GM23338 (cell line): ENCODE data around the gene KRT83. TPM values are rescaled to one million over a fixed set of nuclear protein-coding genes. Genes with fewer than 3 reads are reported as not detected.

ENCODE experiments used
- ATAC-seq: fragments of 200-7000 bp; cut with Tn5 transposase; 3 replicates; pipeline ENCODE4 v1.9.1; 2020
- DNase-seq: peaks from one replicate; pipeline ENCODE4 v3.0.0-alpha.2; 2015; ENCODE audit warnings: low spot score
- H2AFZ ChIP-seq: fragments of 200-600 bp; sonication (generic); 2 replicates; pipeline ENCODE4 v1.8.0; 2016; ENCODE audit warnings: antibody characterized with exemption, mild to moderate bottlenecking, moderate library complexity
- H3F3A ChIP-seq: fragments of 200-600 bp; sonication (generic); replicated peaks from 2 replicates; pipeline ENCODE4 v1.8.0; 2017; ENCODE audit warnings: antibody characterized with exemption, mixed run types, low read depth
- H3K27ac ChIP-seq: fragments of 200-600 bp; sonication (generic); 2 replicates; pipeline ENCODE4 v1.6.1; 2016; ENCODE audit warnings: low read depth
- H3K27me3 ChIP-seq: fragments of 200-600 bp; sonication (generic); 2 replicates; pipeline ENCODE4 v1.8.0; 2016; ENCODE audit warnings: mild to moderate bottlenecking, mixed run types, moderate library complexity; ENCODE audit not compliant: insufficient read depth
- H3K36me3 ChIP-seq: fragments of 200-600 bp; sonication (generic); 2 replicates; pipeline ENCODE4 v1.8.0; 2016; ENCODE audit warnings: mild to moderate bottlenecking; ENCODE audit not compliant: insufficient read depth
- H3K4me1 ChIP-seq: fragments of 200-600 bp; sonication (generic); 2 replicates; pipeline ENCODE4 v1.8.0; 2016; ENCODE audit warnings: mild to moderate bottlenecking, moderate library complexity; ENCODE audit not compliant: insufficient read depth
- H3K4me2 ChIP-seq: fragments of 200-600 bp; sonication (generic); 2 replicates; pipeline ENCODE4 v1.7.1; 2017; ENCODE audit warnings: mixed run types
- H3K4me3 ChIP-seq: fragments of 200-600 bp; sonication (generic); 2 replicates; pipeline ENCODE4 v1.6.1; 2016; ENCODE audit warnings: mixed run types
- H3K79me2 ChIP-seq: fragments of 200-600 bp; sonication (generic); replicated peaks from 2 replicates; pipeline ENCODE4 v1.8.0; 2017; ENCODE audit warnings: mild to moderate bottlenecking; ENCODE audit not compliant: insufficient read depth
- H3K9me2 ChIP-seq: fragments of 200-600 bp; sonication (generic); 2 replicates; pipeline ENCODE4 v1.8.0; 2017; ENCODE audit not compliant: insufficient read depth
- H4K20me1 ChIP-seq: fragments of 200-600 bp; sonication (generic); replicated peaks from 2 replicates; pipeline ENCODE4 v1.8.0; 2017; ENCODE audit warnings: mild to moderate bottlenecking; ENCODE audit not compliant: insufficient read depth
- H3K27ac Mint-ChIP-seq: 2 replicates; pipeline ENCODE4 v1.8.0; 2020; ENCODE audit warnings: inconsistent platforms, mild to moderate bottlenecking, moderate library complexity, mixed read lengths
- H3K27me3 Mint-ChIP-seq: 3 replicates; pipeline ENCODE4 v1.8.0; 2022; ENCODE audit warnings: low read depth, mild to moderate bottlenecking, moderate library complexity, mixed read lengths, inconsistent platforms; ENCODE audit not compliant: insufficient read depth, poor library complexity
- H3K36me3 Mint-ChIP-seq: 3 replicates; pipeline ENCODE4 v1.8.0; 2021; ENCODE audit warnings: low read depth, mild to moderate bottlenecking, inconsistent platforms, moderate library complexity, mixed read lengths
- H3K4me1 Mint-ChIP-seq: 3 replicates; pipeline ENCODE4 v1.8.0; 2020; ENCODE audit warnings: mild to moderate bottlenecking, inconsistent platforms, mixed read lengths
- H3K4me3 Mint-ChIP-seq: 3 replicates; pipeline ENCODE4 v1.8.0; 2021; ENCODE audit warnings: moderate library complexity, mild to moderate bottlenecking, inconsistent platforms, mixed read lengths
- H3K9me3 Mint-ChIP-seq: 3 replicates; pipeline ENCODE4 v1.8.0; 2020; ENCODE audit warnings: moderate library complexity, mild to moderate bottlenecking, inconsistent platforms, mixed read lengths
- CREB1 ChIP-seq: fragments of 250-450 bp; sonication (Bioruptor Pico); IDR thresholded peaks from 2 replicates; pipeline ENCODE4 v1.5.0; 2020; ENCODE audit warnings: low read depth, mild to moderate bottlenecking, moderate library complexity
- CTCF ChIP-seq, 2 experiments: fragments of 200-600 bp in 1 of 2; sonication (generic) in 1 of 2; conservative IDR thresholded peaks; 2 replicates each; pipeline versions ENCODE4 v1.5.1 to v1.6.1; 2016 to 2017; ENCODE audit warnings: antibody characterized with exemption in 2 of 2, low read depth in 2 of 2, mild to moderate bottlenecking in 2 of 2, moderate library complexity in 1 of 2
- ETS1 ChIP-seq: IDR thresholded peaks from 2 replicates; pipeline ENCODE4 v1.6.1; 2016; ENCODE audit warnings: antibody characterized with exemption
- EZH2 ChIP-seq: fragments of 200-600 bp; sonication (generic); IDR thresholded peaks from one replicate; pipeline ENCODE4 v1.8.0; 2017; ENCODE audit warnings: antibody characterized with exemption, mild to moderate bottlenecking, low read depth; ENCODE audit not compliant: unreplicated experiment
- EZH2phosphoT487 ChIP-seq: fragments of 200-600 bp; sonication (generic); IDR thresholded peaks from one replicate; pipeline ENCODE4 v1.8.1; 2018; ENCODE audit warnings: antibody characterized with exemption; ENCODE audit not compliant: unreplicated experiment
- JUNB ChIP-seq: IDR thresholded peaks from one replicate; pipeline ENCODE4 v1.6.1; 2016; ENCODE audit warnings: antibody characterized with exemption; ENCODE audit not compliant: unreplicated experiment
- NANOG ChIP-seq: IDR thresholded peaks from 2 replicates; pipeline ENCODE4 v1.6.1; 2016; ENCODE audit warnings: antibody characterized with exemption, borderline replicate concordance
- REST ChIP-seq: IDR thresholded peaks from one replicate; pipeline ENCODE4 v1.6.1; 2018; ENCODE audit warnings: antibody characterized with exemption; ENCODE audit not compliant: unreplicated experiment
- STAT1 ChIP-seq: IDR thresholded peaks from one replicate; pipeline ENCODE4 v1.6.1; 2016; ENCODE audit warnings: antibody characterized with exemption; ENCODE audit not compliant: unreplicated experiment
- ZNF114 ChIP-seq: fragments of 250-450 bp; sonication (Bioruptor Pico); IDR thresholded peaks from 2 replicates; pipeline ENCODE4 v1.5.0; 2020; ENCODE audit warnings: mild to moderate bottlenecking, moderate library complexity
- ZNF331 ChIP-seq: fragments of 250-450 bp; sonication (Bioruptor Pico); IDR thresholded peaks from 2 replicates; pipeline ENCODE4 v1.5.0; 2020; ENCODE audit warnings: low read depth, mild to moderate bottlenecking, moderate library complexity
- ZNF462 ChIP-seq: fragments of 250-450 bp; sonication (Bioruptor Pico); IDR thresholded peaks from 2 replicates; pipeline ENCODE4 v1.5.0; 2020; ENCODE audit warnings: mild to moderate bottlenecking, moderate library complexity
- polyA plus RNA-seq: library from polyadenylated mRNA; unstranded; fragments of >200 nt; fragmentation: Nextera tagmentation; extraction: Ambion mirVana; gene quantifications from 2 replicates; pipeline ENCODE4 v1.2.1, GENCODE V29; 2016
- total RNA-seq: library from RNA; depleted of rRNA; stranded (reverse); fragments of >200 nt; shearing (Covaris generic); gene quantifications from 2 replicates; pipeline ENCODE4 v1.2.3, GENCODE V29; 2014

The KRT83 gene
- total and polyA plus RNA-seq, 2 experiments from 2014 or later, result not detected

GRCh38 chr12:52298677-52299190, 22.5 kb downstream of the KRT83 start (continued):
- TF ChIP-seq ZNF462 (CRISPR knock-in tag) (no peak), NANOG (no peak), STAT1 (no peak)

- no peak overlapping the region for H3K4me3 Mint-ChIP-seq
- DNase-seq (no peak), ATAC-seq (no peak)
- H3K4me1 ChIP-seq, result no peaks in the 10 kb centered on the region
- H3K4me2 ChIP-seq, result no peak overlapping the region
- H3K27me3 Mint-ChIP-seq, result peaks cover 8% of the 10 kb centered on the region
- H3K36me3 ChIP-seq, result no peaks in the 10 kb centered on the region
- no peaks in the 10 kb centered on the region for H3K9me3 Mint-ChIP-seq
- no peaks in the 10 kb centered on the region for H3K27me3 ChIP-seq
- no peaks in the 10 kb centered on the region for H4K20me1 ChIP-seq
- H3F3A ChIP-seq, result no peaks in the 10 kb centered on the region
- H3K4me3 ChIP-seq, result no peak overlapping the region
- H3K27ac Mint-ChIP-seq, result no peak overlapping the region
- H3K36me3 Mint-ChIP-seq, result no peaks in the 10 kb centered on the region
- H2AFZ ChIP-seq, result no peak overlapping the region
- H3K4me1 Mint-ChIP-seq, result peaks cover 2% of the 10 kb centered on the region; the same call in 1 of the 3 replicates
- H3K79me2 ChIP-seq, result no peaks in the 10 kb centered on the region
- no peaks in the 10 kb centered on the region for H3K9me2 ChIP-seq
- no peak overlapping the region for H3K27ac ChIP-seq
- TF ChIP-seq STAT1, result no peak
- TF ChIP-seq CREB1 (CRISPR knock-in tag), result no peak
- TF ChIP-seq NANOG, result no peak
- TF ChIP-seq EZH2, result no peak
- TF ChIP-seq JUNB, result no peak
- TF ChIP-seq ETS1, result no peak
- no peak for TF ChIP-seq ZNF114
- TF ChIP-seq EZH2phosphoT487, result no peak
- no peak for TF ChIP-seq CTCF (conservative IDR thresholded peaks at IDR 0.05; ENCODE audit: low read depth in 2 of 2)
- no peak for TF ChIP-seq ZNF331
- no peak for TF ChIP-seq REST
Observed at GRCh38 chr12:52296572-52297215, 24.5 kb downstream of the KRT83 start.
